ENCODE measurements around the gene VPS16. TPM values are rescaled to one million over a fixed set of nuclear protein-coding genes. Genes with fewer than 3 reads are reported as not detected.

VPS16 gene
- total RNA-seq, 4 donors from 2014 or later: 22.1 to 44.0 (median 30.7) TPM

- no peaks in the 10 kb centered on the region for H3K9me3 ChIP-seq
- H3K4me1 ChIP-seq: peaks cover 0 to under 1% (median 0%) of the 10 kb centered on the region in 3 donors
- WGBS, 2 donors (ENCODE audit: low coverage in 1 of 2): 78 to 89% methylated on average over 1 of the region's 1 CpG
- no peak overlapping the region for H3K4me3 ChIP-seq
- no peak for ATAC-seq
- no peaks in the 10 kb centered on the region for H3K27me3 ChIP-seq
- TF ChIP-seq EP300 (IDR thresholded peaks at IDR 0.05) (no peak), POLR2AphosphoS5 (IDR thresholded peaks at IDR 0.05) (no peak), POLR2A (IDR thresholded peaks at IDR 0.05) (no peak), CTCF (IDR thresholded peaks at IDR 0.05) (no peak)
- peaks cover 0 to 37% of the 10 kb centered on the region in 2 donors for H3K36me3 ChIP-seq
- H3K27ac ChIP-seq: no peak overlapping the region
These were observed 6.8 kb upstream of the VPS16 start for GRCh38 chr20:2833761-2834160.

- Histone ChIP-seq H3K4me3 (no peak overlapping the region), H3K27me3 (no peaks in the 10 kb centered on the region), H3K9me3 (no peaks in the 10 kb centered on the region), H3K4me1 (peaks cover 0 to 8% (median 0%) of the 10 kb centered on the region in 3 donors), H3K36me3 (peaks cover 0 to 37% of the 10 kb centered on the region in 2 donors), H3K27ac (no peak overlapping the region)
- 85 to 92% methylated on average over 4 to 9 of the region's 14 CpGs for WGBS, 2 donors (ENCODE audit: low coverage in 1 of 2)
- ATAC-seq: no peak
- TF ChIP-seq CTCF (IDR thresholded peaks at IDR 0.05) (no peak), EP300 (IDR thresholded peaks at IDR 0.05) (no peak), POLR2AphosphoS5 (IDR thresholded peaks at IDR 0.05) (no peak)
These were observed 6.0 kb upstream of the VPS16 start for GRCh38 chr20:2834401-2835110.

DNA sequence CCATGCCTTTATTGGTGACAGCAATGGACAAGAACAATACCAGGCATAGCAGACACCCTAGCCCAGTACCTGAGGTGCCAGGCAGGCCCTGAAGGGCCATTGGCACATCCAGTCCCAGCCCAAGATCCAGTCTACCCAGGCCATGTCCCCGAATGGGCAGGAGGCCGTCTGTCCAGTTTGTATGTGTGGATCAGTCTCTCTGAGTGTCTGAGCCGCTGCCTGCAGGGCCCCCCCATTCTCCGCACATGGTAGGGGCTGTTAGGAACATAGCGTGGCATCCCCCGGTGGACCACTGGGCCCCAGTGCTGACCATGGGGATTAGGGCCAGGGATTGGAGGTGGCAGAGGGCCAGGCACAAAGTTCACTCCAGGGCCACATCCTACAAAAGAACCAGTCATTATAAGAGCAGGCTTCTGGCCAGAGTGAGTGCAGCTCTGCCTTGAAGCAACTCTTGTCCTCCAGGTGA, 5.2 kb upstream of the VPS16 start:
- no peaks in the 10 kb centered on the region for H3K9me3 ChIP-seq
- WGBS, 2 donors (ENCODE audit: low coverage in 1 of 2): no CpG with 5 or more reads among the region's 6 CpGs
- no peak for TF ChIP-seq EP300 (IDR thresholded peaks at IDR 0.05)
- TF ChIP-seq POLR2A (IDR thresholded peaks at IDR 0.05): no peak
- TF ChIP-seq POLR2AphosphoS5 (IDR thresholded peaks at IDR 0.05): no peak
- TF ChIP-seq CTCF (IDR thresholded peaks at IDR 0.05): no peak
- H3K27ac ChIP-seq: no peak overlapping the region
- H3K4me1 ChIP-seq: peaks cover 0 to 16% (median 3%) of the 10 kb centered on the region in 3 donors
- H3K36me3 ChIP-seq: peaks cover 0 to 37% of the 10 kb centered on the region in 2 donors
- no peak overlapping the region for H3K4me3 ChIP-seq
- H3K27me3 ChIP-seq: no peaks in the 10 kb centered on the region
- ATAC-seq: no peak

- no peak for ATAC-seq
- peaks cover 0 to 16% (median 3%) of the 10 kb centered on the region in 3 donors for H3K4me1 ChIP-seq
- no peaks in the 10 kb centered on the region for H3K27me3 ChIP-seq
- no peak overlapping the region for H3K4me3 ChIP-seq
- peaks cover 0 to 37% of the 10 kb centered on the region in 2 donors for H3K36me3 ChIP-seq
- no peak overlapping the region for H3K27ac ChIP-seq
- H3K9me3 ChIP-seq: no peaks in the 10 kb centered on the region
- TF ChIP-seq POLR2A (IDR thresholded peaks at IDR 0.05) (no peak), CTCF (IDR thresholded peaks at IDR 0.05) (no peak), EP300 (IDR thresholded peaks at IDR 0.05) (no peak), POLR2AphosphoS5 (IDR thresholded peaks at IDR 0.05) (no peak)
- 80% methylated on average over 5 of the region's 5 CpGs; no CpG with 5 or more reads in 1 of the 2 donors for WGBS, 2 donors (ENCODE audit: low coverage in 1 of 2)
These were observed 4.5 kb upstream of the VPS16 start for GRCh38 chr20:2836035-2836434.

Data from gastroesophageal sphincter (tissue), 4 donors.